PC-3 (cell line): Measurements from ENCODE around the gene SEMA5A. TPM values are rescaled to one million over a fixed set of nuclear protein-coding genes. Genes with fewer than 3 reads are reported as not detected.

ENCODE experiments used
- ATAC-seq: fragments of 200-7000 bp; cut with Tn5 transposase; 2 replicates; pipeline ENCODE4 v1.9.1; 2020; ENCODE audit warnings: mild to moderate bottlenecking, moderate library complexity
- BruUV-seq: library from RNA; stranded (reverse); fragments of 400-500 nt; replicated peaks from 2 replicates; lab custom pipeline; 2021; lab: Mats Ljungman, UMichigan
- CTCF ChIA-PET: fragments of 300-600 bp; sonication (Branson Sonifier 250); formaldehyde crosslinking; loops from one replicate; lab custom pipeline; 2022; ENCODE audit warnings: antibody characterized with exemption; lab: Charles Lee
- POLR2A ChIA-PET: fragments of 300-600 bp; sonication (Branson Sonifier 250); formaldehyde crosslinking; loops from one replicate; lab custom pipeline; 2022; ENCODE audit warnings: antibody characterized with exemption; ENCODE audit not compliant: unreplicated experiment; lab: Charles Lee
- DNase-seq: peaks from one replicate; pipeline ENCODE4 v3.0.0-alpha.2; 2015
- H2AFZ ChIP-seq: fragments of 300-600 bp; sonication (generic); 2 replicates; pipeline ENCODE4 v1.6.0; 2016; ENCODE audit warnings: antibody characterized with exemption, low read length
- H3F3A ChIP-seq: fragments of 300-600 bp; sonication (generic); one replicate; pipeline ENCODE4 v1.6.0; 2017; ENCODE audit warnings: antibody characterized with exemption, low read length, control low read depth, mild to moderate bottlenecking; ENCODE audit not compliant: unreplicated experiment
- H3K27ac ChIP-seq: fragments of 300-600 bp; sonication (generic); 2 replicates; pipeline ENCODE4 v1.5.1; 2016; ENCODE audit warnings: mild to moderate bottlenecking, low read length
- H3K27me3 ChIP-seq: fragments of 300-600 bp; sonication (generic); 2 replicates; pipeline ENCODE4 v1.6.1; 2016; ENCODE audit warnings: low read length, mixed read lengths
- H3K36me3 ChIP-seq: fragments of 300-600 bp; sonication (generic); 2 replicates; pipeline ENCODE4 v1.6.1; 2016; ENCODE audit warnings: low read depth, mixed run types, low read length, mixed read lengths
- H3K4me1 ChIP-seq: fragments of 300-600 bp; sonication (generic); 2 replicates; pipeline ENCODE4 v1.5.1; 2016; ENCODE audit warnings: low read length; ENCODE audit not compliant: insufficient read depth
- H3K4me2 ChIP-seq: fragments of 300-600 bp; sonication (generic); 2 replicates; pipeline ENCODE4 v1.6.0; 2016; ENCODE audit warnings: low read length
- H3K4me3 ChIP-seq: fragments of 300-600 bp; sonication (generic); 2 replicates; pipeline ENCODE4 v1.5.1; 2016; ENCODE audit warnings: mild to moderate bottlenecking, low read length, mixed read lengths
- H3K79me2 ChIP-seq: fragments of 300-600 bp; sonication (generic); 2 replicates; pipeline ENCODE4 v1.6.1; 2017; ENCODE audit warnings: low read length, mixed read lengths
- H3K9ac ChIP-seq: fragments of 300-600 bp; sonication (generic); 2 replicates; pipeline ENCODE4 v1.6.0; 2016; ENCODE audit warnings: mild to moderate bottlenecking, low read length
- H3K9me2 ChIP-seq: fragments of 300-600 bp; sonication (generic); replicated peaks from 2 replicates; pipeline ENCODE4 v1.6.1; 2016; ENCODE audit warnings: mixed run types, low read length, mixed read lengths
- H3K9me3 ChIP-seq: fragments of 300-600 bp; sonication (generic); 2 replicates; pipeline ENCODE4 v1.6.1; 2016; ENCODE audit warnings: low read length, mixed read lengths
- H4K20me1 ChIP-seq: fragments of 300-600 bp; sonication (generic); 2 replicates; pipeline ENCODE4 v1.6.1; 2016; ENCODE audit warnings: low read length, mixed read lengths
- EZH2 ChIP-seq: fragments of 300-600 bp; sonication (generic); IDR thresholded peaks from one replicate; pipeline ENCODE4 v1.6.1; 2017; ENCODE audit warnings: antibody characterized with exemption, mild to moderate bottlenecking, low read length; ENCODE audit not compliant: unreplicated experiment
- EZH2phosphoT487 ChIP-seq: fragments of 300-600 bp; sonication (generic); IDR thresholded peaks from 2 replicates; pipeline ENCODE4 v1.6.1; 2018; ENCODE audit warnings: mild to moderate bottlenecking, antibody characterized with exemption, low read length, borderline replicate concordance
- intact Hi-C: fragments of 100-400 bp; cut with micrococcal nuclease; formaldehyde crosslinking; loops from 2 replicates; pipeline ENCODE4 v1.9.0; 2023
- total RNA-seq: library from RNA; depleted of rRNA; stranded (reverse); fragments of >200 nt; gene quantifications from 2 replicates; pipeline ENCODE4 v1.2.3, GENCODE V29; 2014
- TF ChIP-seq, protein P1 (sequence below): fragments of 300-600 bp; sonication (generic); conservative IDR thresholded peaks from 2 replicates; pipeline ENCODE4 v1.5.1; 2017; ENCODE audit warnings: antibody characterized with exemption, low read depth, mild to moderate bottlenecking, low read length

Gene SEMA5A
- total RNA-seq, 1 experiment from 2014 or later = 4.4 TPM

DNA sequence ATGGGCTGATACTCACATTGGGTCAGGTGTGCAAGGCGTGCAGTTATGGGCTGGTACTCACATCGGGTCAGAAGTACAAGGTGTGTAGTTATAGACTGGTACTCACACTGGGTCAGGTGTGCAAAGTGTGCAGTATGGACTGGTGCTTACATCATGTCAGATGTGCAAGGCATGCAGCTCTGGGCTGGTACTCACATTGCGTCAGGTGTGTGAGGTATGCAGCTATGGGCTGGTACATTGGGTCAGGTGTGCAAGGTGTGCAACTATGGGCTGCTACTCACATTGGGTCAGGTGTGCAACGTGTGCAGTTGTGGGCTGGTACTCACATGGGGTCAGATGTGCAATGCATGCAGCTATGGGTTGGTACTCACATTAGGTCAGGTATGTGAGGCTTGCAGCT is 213.8 kb downstream of the SEMA5A start:
- no peaks in the 10 kb centered on the region for H4K20me1 ChIP-seq
- no peaks in the 10 kb centered on the region for H3K36me3 ChIP-seq
- no peak overlapping the region for H2AFZ ChIP-seq
- no peaks in the 10 kb centered on the region for H3K4me1 ChIP-seq
- H3K79me2 ChIP-seq = no peaks in the 10 kb centered on the region
- CTCF ChIA-PET = no interaction called here
- no peak overlapping the region for H3K9ac ChIP-seq
- no peaks in the 10 kb centered on the region for H3K9me3 ChIP-seq
- H3K27ac ChIP-seq = no peak overlapping the region
- DNase-seq (no peak), ATAC-seq (no peak)
- no peaks in the 10 kb centered on the region for H3F3A ChIP-seq
- TF ChIP-seq EZH2phosphoT487 = no peak
- no peak for TF ChIP-seq EZH2
- TF ChIP-seq, protein P1, sequence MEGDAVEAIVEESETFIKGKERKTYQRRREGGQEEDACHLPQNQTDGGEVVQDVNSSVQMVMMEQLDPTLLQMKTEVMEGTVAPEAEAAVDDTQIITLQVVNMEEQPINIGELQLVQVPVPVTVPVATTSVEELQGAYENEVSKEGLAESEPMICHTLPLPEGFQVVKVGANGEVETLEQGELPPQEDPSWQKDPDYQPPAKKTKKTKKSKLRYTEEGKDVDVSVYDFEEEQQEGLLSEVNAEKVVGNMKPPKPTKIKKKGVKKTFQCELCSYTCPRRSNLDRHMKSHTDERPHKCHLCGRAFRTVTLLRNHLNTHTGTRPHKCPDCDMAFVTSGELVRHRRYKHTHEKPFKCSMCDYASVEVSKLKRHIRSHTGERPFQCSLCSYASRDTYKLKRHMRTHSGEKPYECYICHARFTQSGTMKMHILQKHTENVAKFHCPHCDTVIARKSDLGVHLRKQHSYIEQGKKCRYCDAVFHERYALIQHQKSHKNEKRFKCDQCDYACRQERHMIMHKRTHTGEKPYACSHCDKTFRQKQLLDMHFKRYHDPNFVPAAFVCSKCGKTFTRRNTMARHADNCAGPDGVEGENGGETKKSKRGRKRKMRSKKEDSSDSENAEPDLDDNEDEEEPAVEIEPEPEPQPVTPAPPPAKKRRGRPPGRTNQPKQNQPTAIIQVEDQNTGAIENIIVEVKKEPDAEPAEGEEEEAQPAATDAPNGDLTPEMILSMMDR = no peak
- POLR2A ChIA-PET = no interaction called here
- intact Hi-C loops = no loop called here
- H3K9me2 ChIP-seq = no peaks in the 10 kb centered on the region
- no peaks in the 10 kb centered on the region for H3K27me3 ChIP-seq
- no peak overlapping the region for H3K4me2 ChIP-seq
- H3K4me3 ChIP-seq = no peak overlapping the region
- no TSS peak for BruUV-seq

DNA sequence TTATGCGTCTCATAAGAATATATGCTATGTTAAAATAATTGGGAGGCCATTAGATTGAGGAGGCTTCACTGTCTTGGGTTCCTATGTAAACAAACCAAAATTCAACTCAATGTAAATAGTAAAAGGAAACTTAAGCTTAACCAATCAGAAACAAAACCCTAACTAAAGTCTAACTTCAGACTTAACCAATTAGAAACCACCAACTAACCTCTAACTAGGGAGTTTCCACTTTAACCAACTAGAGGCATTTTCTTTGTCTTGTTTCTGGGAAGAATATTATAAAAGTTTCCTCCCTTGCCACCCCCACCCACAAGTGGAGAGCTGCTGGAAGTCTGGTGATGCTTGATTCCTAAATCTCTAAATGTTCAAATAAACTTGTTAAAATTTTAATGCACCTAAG is 214.5 kb downstream of the SEMA5A start:
- H4K20me1 ChIP-seq = no peaks in the 10 kb centered on the region
- CTCF ChIA-PET = interaction anchor here (0.7 kb wide), 1 partner anchor 92 kb away, joined by 3 read pairs; no protein-coding TSS in a partner anchor
- H3K4me3 ChIP-seq = no peak overlapping the region
- DNase-seq (no peak), ATAC-seq (no peak)
- TF ChIP-seq, protein P1 = no peak
- no peak for TF ChIP-seq EZH2
- TF ChIP-seq EZH2phosphoT487 = no peak
- intact Hi-C loops = no loop called here
- POLR2A ChIA-PET = no interaction called here
- H3K79me2 ChIP-seq = no peaks in the 10 kb centered on the region
- no peak overlapping the region for H3K27ac ChIP-seq
- no peaks in the 10 kb centered on the region for H3K4me1 ChIP-seq
- H3F3A ChIP-seq = no peaks in the 10 kb centered on the region
- H3K9me3 ChIP-seq = no peaks in the 10 kb centered on the region
- no peaks in the 10 kb centered on the region for H3K9me2 ChIP-seq
- H3K9ac ChIP-seq = no peak overlapping the region
- H3K36me3 ChIP-seq = no peaks in the 10 kb centered on the region
- no peak overlapping the region for H3K4me2 ChIP-seq
- no TSS peak for BruUV-seq
- H2AFZ ChIP-seq = no peak overlapping the region
- H3K27me3 ChIP-seq = no peaks in the 10 kb centered on the region

- no peaks in the 10 kb centered on the region for H4K20me1 ChIP-seq
- no TSS peak for BruUV-seq
- DNase-seq (no peak), ATAC-seq (no peak)
- no peak overlapping the region for H3K4me3 ChIP-seq
- TF ChIP-seq, protein P1 = no peak
- TF ChIP-seq EZH2 (no peak), EZH2phosphoT487 (no peak)
- H3K36me3 ChIP-seq = no peaks in the 10 kb centered on the region
- no peaks in the 10 kb centered on the region for H3K9me2 ChIP-seq
- H3K27me3 ChIP-seq = no peaks in the 10 kb centered on the region
- peaks cover 17% of the 10 kb centered on the region for H3K4me1 ChIP-seq
- H3F3A ChIP-seq = no peaks in the 10 kb centered on the region
- POLR2A ChIA-PET = no interaction called here
- CTCF ChIA-PET = no interaction called here
- no peak overlapping the region for H3K9ac ChIP-seq
- no peak overlapping the region for H3K4me2 ChIP-seq
- intact Hi-C loops = no loop called here
- no peaks in the 10 kb centered on the region for H3K79me2 ChIP-seq
- no peak overlapping the region for H2AFZ ChIP-seq
- no peak overlapping the region for H3K27ac ChIP-seq
- no peaks in the 10 kb centered on the region for H3K9me3 ChIP-seq
These were observed 216.8 kb downstream of the SEMA5A start for GRCh38 chr5:9329125-9329524.
